ENCODE data around the gene SMYD4.
"Not testable (repeated sequence)": the region's sequence is repeated elsewhere in the genome, so short reads cannot be mapped to it uniquely, and the experiment has no call there.

The SMYD4 gene

DNA sequence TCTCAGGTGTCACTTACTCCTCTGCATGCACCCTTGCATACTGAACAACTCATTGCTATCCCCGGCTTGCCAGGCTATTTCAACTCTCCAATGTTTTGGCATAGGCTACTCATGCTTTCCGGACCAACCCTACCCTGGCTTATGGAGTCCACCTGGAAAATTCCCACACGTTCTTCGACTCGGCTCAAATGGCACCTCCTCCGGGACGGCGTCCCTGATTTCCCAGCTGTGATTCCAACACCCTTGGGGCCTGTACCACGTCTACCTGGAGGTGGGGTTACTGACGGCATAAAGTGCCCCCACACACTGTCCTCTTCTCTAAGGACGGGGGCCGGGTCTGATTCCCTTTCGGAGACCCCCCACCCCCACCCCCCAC lies 498 bp downstream of the SMYD4 start:
- no peak for DNase-seq (ENCODE audit: low read depth, low spot score)

DNA sequence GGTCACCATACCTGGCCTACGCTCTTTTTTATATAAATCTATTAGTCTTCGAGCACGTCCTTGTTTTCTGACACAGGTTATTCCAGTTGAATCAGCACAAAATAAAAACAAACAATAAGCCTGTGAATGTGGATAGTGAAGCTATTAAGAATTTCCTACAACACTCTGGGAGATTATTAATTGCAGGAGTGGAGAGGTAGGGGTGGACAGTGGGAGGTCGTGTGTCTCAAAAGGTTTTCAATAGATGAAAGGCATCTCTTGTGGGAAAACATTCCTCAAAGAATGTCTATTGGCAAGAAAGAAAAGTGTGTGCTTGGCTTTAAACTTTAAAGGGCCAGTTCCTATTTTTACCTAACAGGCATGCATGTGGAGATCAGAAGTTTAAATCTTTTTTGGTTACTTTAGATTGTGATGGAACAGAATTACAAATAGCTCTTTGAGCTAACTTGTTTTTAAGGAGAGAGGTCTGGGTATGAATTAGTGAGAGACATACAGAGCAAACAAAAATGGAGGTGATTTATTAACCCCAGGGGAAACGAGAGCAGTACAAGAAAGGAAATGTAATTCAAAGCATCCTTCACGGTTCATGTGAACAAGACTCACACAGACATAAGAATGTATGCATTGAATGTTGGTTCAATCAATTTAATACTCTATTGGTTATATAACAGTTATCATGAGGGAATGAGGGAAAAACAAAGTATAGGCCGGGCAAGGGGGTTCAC lies 9.0 kb downstream of the SMYD4 start:
- no peak for DNase-seq (ENCODE audit: low read depth, low spot score)

DNA sequence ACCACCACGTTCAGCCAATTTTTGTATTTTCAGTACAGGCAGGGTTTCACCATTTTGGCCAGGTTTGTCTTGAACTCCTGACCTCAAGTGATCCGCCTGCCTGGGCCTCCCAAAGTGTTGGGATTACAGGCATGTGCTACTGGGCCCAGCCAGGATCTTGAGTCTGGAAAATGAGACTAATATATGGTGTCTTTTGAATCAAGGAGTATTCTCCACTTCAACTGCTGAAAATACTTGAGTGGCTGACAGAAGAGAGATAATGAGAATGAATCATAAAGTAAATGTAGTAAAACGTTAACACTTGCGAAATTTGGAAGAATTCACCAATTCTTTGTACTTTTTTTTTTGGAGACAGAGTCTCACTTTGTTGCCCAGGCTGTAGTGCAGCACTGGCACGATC lies 16.6 kb downstream of the SMYD4 start:
- DNase-seq (ENCODE audit: low read depth, low spot score): no peak

GRCh38 chr17:1810450-1811103 lies 19.1 kb downstream of the SMYD4 start:
- DNase-seq (ENCODE audit: low read depth, low spot score): no peak

DNA sequence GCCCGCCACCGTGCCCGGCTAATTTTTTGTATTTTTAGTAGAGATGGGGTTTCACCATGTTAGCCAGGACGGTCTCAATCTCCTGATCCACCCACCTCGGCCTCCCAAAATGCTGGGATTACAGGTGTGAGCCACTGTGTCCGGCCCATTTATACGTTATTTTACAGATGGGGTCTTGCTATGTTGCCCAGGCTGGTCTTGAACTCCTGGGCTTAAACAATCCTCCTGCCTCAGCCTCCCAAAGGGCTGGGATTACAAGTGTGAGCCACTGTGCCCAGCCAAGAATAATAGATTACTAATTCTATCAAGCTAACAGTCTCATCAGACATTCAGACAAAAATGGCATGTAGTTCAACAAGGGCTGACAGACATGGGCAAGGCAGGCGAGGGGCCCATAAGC lies 19.9 kb downstream of the SMYD4 start:
- not testable (repeated sequence) for DNase-seq (ENCODE audit: low read depth, low spot score)

GRCh38 chr17:1808644-1809043 lies 21.1 kb downstream of the SMYD4 start:
- no peak for DNase-seq (ENCODE audit: low read depth, low spot score)

DNA sequence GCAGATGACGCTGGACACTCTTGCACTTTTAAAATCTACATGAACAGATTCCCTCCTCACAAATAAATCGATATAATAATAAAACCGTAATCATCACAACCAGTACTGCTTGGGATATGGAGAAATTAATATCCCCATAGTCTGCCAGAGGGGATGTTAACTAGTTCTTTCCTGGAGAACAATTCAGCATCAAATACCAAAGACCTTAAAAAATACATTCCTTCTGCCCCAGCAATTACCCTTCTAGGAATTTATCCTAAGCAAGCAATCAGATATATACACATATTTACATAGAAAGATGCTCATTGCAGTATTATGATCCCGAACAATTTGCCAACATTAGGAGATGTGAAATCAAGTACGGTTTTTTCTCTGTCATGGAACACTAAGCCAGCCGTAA lies 21.8 kb downstream of the SMYD4 start:
- DNase-seq (ENCODE audit: low read depth, low spot score): no peak

- no peak for DNase-seq (ENCODE audit: low read depth, low spot score)
Observed at GRCh38 chr17:1803280-1803679, 26.4 kb downstream of the SMYD4 start.

DNA sequence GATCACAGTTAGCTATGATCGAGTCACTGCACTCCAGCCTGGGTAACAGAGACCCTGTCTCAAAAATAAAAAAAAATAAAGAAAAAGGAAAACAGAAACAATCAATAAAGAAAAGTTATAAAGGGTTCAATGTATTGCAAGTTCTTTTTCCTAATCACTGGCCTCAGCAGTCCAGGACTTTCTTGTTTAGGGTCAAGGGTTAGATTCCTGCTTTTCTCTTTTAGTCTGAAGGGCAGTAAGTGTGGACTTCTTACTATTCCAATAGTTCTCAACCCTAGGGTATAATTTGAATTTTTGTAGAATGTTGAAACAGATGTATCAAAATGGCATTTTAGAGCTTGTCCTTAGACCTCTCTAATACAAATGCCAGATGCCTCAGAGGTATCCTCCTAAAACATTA lies 27.3 kb downstream of the SMYD4 start:
- no peak for DNase-seq (ENCODE audit: low read depth, low spot score)

- DNase-seq (ENCODE audit: low read depth, low spot score): no peak
Observed at GRCh38 chr17:1800712-1801111, 29.0 kb downstream of the SMYD4 start.

GRCh38 chr17:1800240-1800639 lies 29.5 kb downstream of the SMYD4 start:
- no peak for DNase-seq (ENCODE audit: low read depth, low spot score)

- DNase-seq (ENCODE audit: low read depth, low spot score): not testable (repeated sequence)
Observed at GRCh38 chr17:1797846-1798245, 31.9 kb downstream of the SMYD4 start.

GRCh38 chr17:1797323-1797722 lies 32.4 kb downstream of the SMYD4 start:
- DNase-seq (ENCODE audit: low read depth, low spot score): no peak

DNA sequence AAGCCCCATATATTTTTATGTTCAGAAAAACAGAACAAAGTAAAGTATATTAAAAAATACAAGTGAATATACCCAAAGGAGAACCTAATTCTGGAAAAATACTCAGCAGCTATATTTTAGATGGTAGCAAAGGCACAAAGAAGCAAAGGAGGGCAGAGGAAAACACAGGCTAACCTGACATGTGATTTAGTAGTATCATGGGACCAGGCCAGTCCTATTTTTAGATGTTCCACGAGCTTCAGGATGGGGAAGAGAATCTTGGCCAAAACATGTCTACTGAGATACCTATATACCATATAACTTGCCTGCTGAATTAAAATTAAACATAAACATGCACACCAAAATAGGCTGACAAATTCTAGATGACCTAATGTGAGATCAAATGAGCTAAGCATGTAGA lies 32.9 kb downstream of the SMYD4 start:
- DNase-seq (ENCODE audit: low read depth, low spot score): no peak

GRCh38 chr17:1793447-1793806 lies 36.3 kb downstream of the SMYD4 start:
- no peak for DNase-seq (ENCODE audit: low read depth, low spot score)

GRCh38 chr17:1792495-1793446 lies 36.9 kb downstream of the SMYD4 start:
- DNase-seq (ENCODE audit: low read depth, low spot score): no peak

- DNase-seq (ENCODE audit: low read depth, low spot score): no peak
Observed at GRCh38 chr17:1789936-1790335, 39.8 kb downstream of the SMYD4 start.

GRCh38 chr17:1787301-1787902 lies 42.3 kb downstream of the SMYD4 start:
- DNase-seq (ENCODE audit: low read depth, low spot score): no peak

- no peak for DNase-seq (ENCODE audit: low read depth, low spot score)
Observed at GRCh38 chr17:1786708-1787107, 43.0 kb downstream of the SMYD4 start.

DNA sequence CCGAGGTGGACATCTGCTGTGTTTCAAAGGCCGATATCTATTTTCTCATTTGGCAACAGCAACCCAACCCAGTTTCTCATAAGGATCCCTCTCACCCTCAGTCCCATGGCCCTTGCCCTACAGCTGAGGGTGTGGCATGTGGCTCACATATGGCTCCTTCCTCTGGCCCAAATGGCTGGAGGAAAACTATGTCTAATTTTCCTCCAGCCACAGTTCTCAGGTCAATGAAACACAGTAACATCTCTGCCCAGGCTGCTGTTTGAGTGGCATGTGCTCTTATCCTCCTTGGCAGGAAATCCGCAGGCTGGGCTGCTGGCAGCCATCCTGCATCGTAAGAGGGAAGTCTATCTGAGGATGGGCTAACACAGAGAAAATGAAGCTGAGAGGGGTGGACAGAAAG lies 43.8 kb downstream of the SMYD4 start:
- no peak for DNase-seq (ENCODE audit: low read depth, low spot score)

DNA sequence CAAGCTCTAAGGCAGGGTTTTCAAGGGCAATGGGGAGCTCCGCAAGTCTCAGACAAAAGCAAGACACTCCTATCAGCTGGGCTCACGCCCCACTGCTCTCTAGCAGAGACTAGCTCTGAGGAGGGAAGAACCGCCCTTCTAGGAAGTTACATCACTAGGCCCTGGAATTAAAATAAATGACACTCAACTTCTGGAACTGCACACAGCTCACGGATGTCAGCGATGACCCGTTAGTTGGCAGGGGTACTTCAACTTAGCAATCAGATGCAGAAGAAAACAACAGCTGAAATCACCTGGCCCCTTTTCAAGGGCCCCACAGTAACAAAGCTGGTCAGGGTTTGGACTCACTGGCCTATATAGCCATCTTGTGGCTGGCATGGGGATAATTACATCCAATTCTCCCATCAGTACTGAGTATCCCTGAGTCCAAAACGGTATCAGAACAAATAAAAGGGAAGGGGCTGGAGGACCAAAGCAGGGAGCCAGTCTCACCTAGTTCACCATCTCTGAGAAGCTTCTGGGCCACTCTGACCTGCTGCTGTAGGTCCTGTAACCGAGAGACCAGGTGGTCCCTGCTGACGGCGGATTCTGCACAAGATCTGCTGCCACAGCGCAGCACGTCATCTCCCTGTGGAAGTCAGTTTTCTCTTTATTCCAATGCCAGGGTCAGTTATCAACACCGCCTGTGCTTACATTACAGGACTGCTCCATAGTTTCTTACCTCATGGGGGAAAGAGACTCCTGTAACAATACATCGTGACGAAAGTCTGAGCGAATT lies 45.7 kb downstream of the SMYD4 start:
- no peak for DNase-seq (ENCODE audit: low read depth, low spot score)
